NCI-H345 treated with DMSO at 0.1 percent for 48 hours (cell line): ENCODE measurements around the gene PGS1.

Experiments used
- DNase-seq: peaks from one replicate; lab custom pipeline; 2025; ENCODE audit not compliant: unreplicated experiment; lab: John Stamatoyannopoulos, UW

PGS1 gene

DNA sequence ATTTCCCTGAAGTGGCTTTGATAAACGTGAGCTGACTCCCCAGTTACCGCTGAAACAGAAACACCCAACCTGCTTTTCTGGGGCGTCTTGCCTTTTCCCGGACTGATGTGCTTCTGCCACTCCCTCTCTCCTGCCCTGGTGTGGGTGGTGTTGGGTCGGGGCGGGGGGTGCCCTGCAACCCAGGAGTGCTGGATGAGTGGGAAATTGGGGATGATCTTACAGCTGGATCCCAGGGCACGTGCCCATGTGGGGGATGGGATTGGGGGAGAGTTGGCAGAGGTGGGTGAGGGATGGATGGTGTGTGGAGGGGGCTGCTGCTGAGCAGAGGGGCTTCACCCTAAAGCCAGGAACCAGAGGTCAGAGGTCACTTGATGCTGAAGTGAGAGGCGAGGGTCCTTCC, 28.5 kb downstream of the PGS1 start:
- DNase-seq: no peak

DNA sequence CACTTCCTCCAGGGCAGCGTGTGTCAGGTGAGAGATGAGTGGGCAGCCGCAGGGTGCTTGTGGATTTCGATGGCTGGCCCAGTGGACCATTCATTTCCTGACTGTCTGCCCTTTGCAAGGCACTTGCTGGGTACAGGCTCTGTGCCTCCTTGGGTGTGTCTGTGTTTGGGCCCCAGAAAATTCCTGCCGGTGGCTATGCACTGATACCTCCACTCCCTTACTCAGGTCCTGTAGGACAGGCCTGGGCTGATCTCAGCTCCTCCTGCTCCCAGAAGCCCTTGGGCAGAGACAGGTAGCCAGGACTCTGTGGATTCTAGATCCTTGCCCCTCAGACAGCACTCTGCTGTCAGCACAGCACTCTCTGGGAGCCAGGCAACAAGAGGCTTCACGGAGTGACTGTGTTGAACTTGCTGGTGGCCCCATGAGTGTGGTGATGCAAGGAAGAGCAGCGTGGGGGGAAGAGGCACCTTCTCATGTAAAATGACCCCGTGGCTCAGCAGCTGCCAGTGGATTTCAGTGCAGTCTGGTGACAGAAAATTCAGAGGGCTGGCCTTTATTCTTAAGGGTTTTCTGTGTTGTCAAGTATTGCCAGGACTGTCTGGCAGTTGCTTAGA, 29.0 kb downstream of the PGS1 start:
- DNase-seq: no peak

DNA sequence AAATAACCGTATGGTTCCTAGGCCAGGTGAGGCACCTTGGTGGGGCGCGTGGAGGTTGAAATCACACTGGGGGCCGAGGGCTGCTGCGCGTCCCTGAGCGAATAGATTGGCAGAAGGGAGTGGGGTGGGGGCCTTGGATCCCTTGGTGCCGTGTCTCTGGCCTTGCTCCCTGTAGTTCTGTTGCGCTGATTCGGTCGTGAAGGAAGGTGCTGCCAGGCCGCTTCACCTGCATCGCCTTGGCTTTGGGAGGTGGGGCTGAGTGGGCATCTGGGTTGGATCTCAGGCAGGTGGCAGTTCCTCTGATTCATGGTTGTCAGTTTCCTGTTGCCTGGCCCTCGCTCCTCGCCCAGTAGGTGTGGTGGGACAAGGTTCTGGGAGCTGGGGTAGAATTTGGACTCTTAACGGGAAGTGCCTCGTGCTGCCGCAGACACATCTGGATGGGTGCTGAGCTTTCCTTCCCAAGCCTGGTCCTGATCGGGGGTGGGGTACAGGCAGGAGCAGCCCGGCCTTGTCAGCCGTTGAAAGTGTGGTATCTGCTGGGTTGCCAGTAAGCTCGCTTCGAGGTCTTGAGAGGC, 30.1 kb downstream of the PGS1 start:
- DNase-seq: no peak

DNA sequence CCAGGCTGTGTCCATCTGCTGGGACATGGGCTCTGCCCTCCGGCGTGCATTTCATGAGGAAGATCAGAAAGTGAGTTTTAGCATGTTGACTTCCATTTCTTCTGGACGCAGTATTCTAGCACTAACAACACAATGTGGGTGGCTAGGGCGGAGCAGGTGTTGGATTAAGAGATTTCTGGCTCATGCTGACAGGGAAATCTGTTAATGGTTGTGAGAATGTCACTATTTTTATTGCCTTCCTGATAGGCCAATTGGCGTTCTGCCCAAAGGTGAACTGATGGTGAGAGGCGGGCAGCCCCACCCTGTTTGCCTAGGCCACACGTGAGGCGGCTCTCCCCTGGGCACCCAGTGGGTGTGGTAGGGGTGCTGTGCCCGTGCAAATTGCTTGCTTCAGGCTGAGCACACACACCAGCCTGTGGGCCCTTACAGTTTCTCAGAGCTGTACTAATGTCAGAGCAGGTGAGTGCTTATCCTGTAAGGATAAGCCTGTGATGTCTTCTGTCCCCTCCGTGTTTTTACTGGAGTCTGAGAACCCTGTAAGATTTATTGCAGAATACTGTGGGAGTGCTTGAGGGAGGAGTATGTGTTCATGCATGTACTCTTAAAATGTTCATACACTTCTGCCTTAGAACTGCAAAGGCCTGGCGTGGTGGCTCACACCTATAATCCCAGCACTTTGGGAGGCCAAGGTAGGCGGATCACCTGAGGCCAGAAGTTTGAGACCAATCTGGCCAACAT, 30.9 kb downstream of the PGS1 start:
- peak; percentile 95 for DNase-seq

DNA sequence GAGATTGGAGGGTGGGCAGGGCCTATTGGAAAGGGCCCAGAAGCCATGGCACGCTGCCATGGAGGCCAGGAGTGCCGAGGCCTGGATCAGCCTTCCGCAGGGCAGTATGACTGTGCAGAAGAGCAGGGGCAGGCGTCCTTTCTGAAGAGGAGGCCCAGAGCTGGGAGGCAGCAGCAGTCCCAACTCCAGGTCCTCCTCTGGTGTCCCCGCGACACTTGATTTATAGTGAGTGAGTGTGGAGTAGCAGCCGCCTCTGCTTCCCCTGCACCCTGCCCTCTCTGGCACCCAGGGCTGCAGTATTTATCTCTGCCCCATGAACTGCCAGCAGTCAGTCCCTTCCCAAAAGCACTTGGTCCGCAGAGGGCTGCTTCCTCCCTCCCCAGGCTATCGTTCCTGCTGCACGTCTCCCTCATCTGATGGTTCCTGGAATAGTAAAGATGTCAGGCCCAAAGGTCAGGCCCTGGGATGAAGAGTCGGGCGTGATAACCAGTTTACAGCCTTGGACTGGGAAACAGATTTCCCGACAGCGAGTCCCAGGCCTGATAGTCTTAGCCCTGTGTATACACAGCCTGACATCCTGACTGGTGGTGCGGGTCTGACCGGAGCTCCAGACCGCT, 32.9 kb downstream of the PGS1 start:
- DNase-seq: no peak

DNA sequence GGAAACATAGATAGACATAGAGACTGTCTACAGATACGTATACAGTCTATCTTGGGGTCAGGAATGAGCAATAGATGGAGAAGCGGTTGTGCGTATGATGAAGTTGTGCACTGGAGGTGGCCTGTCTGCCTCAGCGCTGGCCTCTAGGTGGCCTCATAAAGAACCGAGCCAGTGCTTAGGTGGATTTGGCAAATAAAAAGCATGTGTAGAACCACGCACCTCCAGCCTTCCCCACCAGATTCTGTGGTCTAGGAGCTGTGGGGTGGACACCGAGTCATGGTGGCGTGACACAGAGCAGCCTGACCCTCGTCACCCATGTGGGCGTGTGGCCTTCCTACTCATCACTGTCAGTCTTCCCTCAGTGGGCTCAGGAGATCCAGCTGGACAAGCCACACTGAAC, 34.0 kb downstream of the PGS1 start:
- no peak for DNase-seq

DNA sequence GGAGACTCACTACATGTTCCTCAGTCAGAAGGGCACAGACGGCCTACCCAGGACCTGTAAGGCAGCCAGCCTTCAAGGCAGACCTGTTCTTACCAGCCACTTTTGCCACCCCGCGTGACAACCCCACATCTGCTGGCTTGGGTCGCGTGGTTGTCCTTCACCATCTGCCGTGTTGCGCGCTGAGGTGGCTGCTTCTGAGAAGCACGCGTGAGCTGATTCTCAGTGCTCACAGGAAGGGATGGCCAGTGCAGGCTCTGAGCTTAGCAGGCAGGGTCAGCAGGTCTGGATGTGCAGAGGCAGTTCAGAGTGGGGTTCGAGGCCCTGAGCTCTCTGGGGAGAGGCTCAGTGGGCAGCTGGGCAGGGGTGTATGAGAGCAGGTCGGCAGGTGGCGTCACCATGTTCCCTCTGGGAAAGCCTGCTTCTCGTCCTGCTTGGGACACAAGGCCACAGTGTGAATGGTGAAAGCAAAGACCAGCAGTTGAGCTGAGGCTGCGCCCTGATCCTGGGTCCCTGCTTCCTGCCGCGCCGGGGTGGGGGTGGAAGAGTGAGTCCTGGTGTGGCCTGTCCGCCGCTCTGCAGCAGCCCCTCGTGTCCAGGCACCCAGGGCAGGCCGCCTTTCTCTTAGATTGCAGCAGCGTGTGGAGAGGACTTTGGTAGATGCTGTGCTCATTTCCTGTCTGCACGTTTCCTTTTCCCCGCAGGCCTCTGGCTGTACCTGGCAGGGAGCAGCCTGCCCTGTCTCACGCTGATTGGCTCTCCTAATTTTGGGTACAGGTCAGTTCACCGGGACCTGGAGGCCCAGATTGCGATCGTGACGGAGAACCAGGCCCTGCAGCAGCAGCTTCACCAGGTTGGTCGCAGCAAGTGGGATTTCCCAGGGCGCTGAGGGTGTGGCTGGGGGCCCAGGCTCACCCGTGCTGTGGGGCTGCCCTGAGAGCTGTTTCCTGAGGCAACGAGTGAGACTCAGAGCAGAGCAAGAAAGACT, 36.0 kb downstream of the PGS1 start:
- DNase-seq: no peak

DNA sequence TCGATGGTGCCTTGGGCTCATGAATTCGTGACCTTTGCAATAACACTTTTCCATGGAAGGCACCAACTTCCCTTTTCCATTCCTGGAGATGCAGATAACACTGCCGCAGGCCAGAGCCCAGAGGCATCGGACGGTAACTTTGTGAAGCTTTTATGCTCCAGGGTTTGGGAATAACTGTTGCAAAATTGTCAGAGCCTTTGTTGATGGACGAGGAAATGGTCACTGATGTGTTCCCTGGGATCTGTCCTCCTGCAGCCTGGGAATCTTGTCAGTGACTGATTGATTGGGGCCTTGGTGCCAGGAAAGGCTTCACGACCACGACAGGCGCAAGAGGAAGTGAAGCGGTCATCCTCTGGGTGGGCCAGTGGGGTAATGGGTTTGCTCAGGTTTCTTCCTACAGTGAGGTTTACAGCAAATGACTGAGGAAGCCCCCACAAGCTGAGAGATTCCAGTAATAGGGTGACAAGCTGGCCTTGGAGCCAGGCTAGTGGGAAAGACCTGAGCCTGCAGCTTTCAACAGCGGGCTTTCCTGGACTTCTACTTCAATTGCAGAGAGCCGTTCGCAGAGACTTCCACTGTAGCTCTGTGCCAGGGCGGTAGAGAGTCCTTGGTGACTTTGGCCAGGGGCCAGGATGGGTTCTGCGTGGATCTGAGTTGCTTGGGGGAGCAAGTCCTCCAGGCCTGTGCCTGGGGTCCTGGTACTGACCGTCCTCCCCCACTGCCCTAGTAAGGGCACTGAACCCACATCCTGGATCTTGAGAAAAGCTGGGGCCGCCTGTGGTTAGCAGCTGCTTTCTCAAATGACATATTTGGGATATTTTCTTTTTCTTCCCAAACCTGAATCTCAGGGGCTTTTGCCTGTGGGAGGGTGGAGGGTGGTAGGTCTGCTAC, 37.6 kb downstream of the PGS1 start:
- no peak for DNase-seq

DNA sequence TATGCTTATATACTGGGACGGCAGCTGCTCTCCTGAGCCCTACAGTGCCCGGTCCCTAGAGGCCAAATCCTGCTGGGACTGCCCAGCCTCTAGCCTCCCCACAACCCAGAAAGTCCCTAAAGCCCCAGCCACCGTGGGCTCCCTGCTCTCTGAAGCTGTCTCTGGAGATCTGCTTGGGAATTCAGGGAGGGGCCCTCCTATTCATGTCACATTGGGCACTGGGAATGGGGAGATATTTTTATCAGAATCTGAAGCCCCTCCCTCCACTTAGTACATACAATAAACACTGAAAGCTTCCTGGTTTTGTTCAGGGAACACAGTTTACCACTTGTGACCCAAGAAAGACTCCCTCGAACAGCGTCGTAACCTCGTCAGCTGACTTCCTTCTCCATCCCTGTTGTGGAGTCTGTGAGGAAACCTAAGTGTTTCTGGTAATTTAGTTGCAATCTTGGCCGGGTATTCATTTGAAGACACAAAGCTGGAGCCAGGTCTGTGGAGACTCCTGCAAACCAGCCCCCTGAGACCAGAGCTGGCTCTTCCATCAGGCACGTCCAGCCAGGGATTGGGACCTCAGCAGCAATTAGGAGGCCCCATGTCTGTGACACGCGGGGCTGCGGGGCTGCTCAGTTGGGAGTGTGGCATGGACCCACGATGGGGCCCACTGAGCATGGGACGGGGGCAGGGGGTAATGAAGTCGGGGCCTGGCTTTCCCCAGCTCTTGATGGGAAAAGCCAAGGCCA, 38.5 kb downstream of the PGS1 start:
- no peak for DNase-seq

DNA sequence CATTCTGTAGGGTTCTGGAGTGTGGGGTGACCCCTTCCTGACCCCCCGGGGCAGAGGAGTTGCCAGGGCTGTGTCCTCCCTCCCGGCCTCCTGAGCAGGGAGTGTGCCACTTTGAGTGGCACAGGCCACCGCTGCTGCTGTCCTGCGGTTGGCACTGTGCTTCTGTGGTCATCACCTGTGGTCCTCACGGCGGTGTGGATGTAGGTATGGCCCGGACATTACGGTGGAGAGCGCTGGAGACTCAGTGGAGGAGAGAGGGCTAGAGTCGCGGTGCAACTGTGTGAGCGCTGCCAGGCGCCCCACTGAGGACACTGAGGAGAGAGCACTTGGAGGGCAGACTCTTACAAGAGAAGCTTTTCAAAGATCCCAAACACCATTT, 39.1 kb downstream of the PGS1 start:
- DNase-seq: no peak

DNA sequence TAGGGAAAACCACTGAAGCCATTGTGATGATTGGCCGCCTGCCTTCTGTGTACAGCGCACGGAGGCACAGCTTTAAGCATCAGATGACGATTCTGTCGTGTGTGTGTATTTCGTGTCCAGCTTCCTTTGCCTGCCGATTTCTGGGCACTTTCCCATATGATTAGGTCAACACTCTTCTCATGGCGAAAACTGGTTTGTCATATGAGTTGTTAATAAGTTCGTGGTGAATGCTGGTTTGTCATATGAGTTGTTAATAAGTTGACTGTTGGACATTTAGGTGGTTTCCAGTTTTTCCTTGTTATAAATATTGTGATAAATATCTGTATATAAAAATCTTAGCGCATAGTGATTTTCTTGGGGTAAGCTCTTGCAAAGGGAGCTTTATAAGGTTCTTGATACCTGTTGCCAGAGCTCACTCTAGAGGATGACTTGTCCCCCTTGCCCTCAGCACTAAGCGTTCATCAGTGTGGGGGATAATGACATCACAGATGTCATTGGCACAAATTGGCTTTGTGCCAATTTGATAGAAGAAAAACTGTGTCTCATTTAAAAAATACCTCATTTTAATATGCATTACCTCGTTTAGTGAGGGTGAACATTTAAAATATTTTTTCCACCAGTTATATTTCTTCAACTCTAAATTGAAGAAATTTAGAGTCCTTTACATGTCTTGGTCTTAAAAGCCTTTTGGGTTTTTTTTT, 40.0 kb downstream of the PGS1 start:
- DNase-seq: no peak

DNA sequence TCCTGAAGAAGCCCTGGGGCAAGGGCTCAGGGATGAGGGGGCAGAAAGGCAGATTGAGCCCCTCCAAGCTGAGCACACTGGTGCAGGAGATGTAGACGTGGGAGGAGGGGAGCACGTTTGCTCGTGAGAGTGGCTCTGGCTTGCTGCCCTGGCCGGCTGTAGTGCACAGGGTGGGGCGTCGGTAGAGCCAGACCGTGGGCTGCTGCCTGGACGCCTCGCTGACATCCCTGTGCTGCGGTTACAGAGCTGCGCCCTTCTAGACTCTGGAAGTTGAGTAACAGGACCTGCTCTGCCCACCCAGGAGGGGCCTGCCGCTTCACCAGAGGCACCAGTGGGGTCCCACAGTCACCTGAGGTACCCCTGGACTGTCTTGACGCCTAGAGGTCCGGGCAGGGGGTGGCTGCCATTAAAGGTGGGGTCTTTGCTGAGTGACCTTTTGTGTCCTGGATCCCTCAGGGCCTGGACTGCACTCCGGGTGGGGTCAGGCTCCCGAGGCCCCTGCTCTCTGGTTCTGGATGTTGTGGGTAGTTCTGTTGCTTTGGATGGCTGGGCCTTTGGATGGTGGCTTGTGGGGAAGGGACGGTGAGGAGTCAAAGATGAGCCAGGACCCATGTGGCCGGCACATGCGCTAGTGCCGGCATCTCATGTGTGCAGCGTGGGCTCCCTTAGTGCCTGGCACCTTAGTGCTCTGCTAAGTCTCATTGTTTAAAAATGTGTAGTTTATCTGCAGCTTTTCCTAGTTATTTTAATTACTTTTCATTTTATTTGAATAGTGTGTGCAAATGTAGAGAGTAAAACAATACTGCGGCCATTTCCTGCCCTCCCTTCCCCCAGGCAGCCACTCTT, 41.7 kb downstream of the PGS1 start:
- no peak for DNase-seq

DNA sequence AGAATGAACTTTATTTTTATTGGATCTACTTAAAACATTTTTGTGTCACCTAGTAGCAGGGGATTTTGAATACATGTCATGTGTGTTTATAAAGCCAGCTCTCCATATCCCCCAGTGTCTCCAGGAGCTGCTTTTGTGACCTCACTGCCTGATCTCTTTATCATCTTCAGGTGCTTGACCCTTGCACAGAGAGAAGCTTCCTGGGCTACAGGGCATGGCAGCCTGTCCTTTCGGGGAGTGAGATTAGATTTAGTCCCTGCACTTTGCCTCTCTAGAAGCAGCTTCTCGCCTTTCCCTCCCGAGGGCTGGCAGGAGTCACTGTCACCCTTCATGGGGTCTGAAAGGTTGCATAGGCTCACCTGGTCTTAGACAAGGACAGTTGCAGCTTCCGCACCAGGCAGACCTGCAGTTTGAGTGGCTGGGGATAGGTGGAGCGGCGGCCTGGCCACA, 42.7 kb downstream of the PGS1 start:
- no peak for DNase-seq

DNA sequence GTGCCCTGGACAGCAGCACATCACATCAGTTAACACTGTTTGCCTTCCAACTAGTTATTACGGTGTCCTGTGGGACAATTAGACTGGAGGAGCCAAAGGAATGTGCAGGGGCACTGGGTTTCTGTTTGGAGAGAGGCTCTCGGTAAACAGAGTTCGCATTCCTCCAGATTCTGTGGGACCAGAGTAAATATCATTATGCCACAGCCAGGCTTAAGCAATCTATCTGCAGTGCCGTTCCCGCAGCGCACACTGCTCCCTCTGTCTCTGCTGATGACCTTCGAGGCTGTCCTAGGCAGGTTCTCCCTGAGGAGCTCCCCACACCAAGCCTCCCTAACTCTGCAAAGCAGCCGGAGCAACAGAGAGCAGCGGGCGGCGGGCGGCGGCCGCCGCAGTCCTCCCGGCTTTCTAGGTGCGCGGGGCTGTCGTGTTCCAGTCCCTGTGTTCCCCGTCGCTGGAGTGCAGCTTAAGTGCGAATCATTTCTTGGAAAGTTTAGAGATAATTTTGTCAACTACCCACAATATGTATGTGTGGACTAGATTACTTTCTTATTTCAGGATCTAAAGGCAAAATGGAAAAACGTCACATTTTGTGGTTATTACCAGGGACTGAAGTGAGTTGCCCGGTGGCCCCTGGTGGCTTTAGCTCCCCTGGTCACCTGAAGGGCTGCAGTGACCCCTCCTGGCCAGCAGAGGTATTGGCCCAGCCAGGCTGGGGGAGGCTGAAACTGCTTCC, 43.3 kb downstream of the PGS1 start:
- DNase-seq: peak; percentile 54

DNA sequence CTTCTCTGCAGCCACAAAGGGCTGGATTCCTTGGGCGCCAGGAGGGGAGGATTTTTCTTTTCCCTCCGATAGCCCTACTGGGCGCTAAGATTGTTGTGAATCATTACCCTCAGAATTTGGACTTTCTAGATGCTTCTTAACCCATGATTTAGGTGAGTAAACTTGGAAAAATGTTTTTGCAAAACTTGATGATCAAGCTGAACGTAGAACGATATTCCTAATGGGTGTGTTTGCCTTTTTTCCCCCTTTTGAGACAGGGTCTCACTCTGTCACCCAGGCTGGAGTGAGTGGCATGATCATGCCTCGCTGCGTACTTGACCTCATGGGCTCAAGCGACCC, 43.8 kb downstream of the PGS1 start:
- DNase-seq: no peak

DNA sequence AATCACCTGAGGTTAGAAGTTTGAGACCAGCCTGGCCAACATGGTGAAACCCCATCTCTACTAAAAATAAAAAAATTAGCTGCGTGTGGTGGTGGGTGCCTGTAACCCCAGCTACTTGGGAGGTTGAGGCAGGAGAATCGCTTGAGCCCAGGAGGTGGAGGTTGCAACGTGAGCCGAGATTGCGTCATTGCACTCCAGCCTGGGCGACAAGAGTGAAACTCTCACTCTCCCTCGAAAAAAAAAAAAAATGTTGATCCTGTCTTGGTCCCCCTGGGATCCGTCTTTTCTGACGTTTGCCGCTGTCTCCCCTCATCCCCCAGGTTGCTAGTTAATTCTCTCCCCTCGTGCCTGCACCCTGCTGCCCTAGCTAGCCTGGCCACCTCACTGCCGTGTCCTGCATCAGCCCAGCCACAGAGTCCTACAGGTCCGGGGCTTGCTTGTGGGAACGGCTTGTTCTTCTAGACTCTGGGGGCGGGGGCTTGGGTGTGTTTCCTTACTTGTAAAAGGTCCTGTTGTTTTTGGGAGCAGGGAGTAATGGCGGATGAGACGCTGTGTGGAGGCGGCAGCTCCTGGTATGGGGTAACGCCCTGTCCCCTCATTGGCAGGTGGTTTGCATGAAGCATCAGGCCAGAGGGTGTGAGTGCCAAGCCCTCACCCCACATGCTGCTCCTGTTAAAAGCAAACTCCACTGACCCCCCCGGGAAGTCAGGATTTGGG, 44.6 kb downstream of the PGS1 start:
- no peak for DNase-seq
